HCT116 (cell line): ENCODE measurements around the gene TULP3.

Source experiments
- CEBPB ChIP-seq: IDR thresholded peaks from 2 replicates; pipeline ENCODE4 v1.6.1; 2012; ENCODE audit warnings: low read depth
- POLR2A ChIP-seq: IDR thresholded peaks from 2 replicates; pipeline ENCODE4 v1.7.0; 2011; ENCODE audit warnings: borderline replicate concordance; ENCODE audit not compliant: insufficient read depth, insufficient read length; ENCODE audit errors: extremely low read depth
- RAD21 ChIP-seq: IDR thresholded peaks from 2 replicates; pipeline ENCODE4 v1.6.1; 2012; ENCODE audit warnings: low read depth, mild to moderate bottlenecking
- SIN3A ChIP-seq: IDR thresholded peaks from 2 replicates; pipeline ENCODE4 v1.6.1; 2012; ENCODE audit warnings: low read depth
- YY1 ChIP-seq: IDR thresholded peaks from 2 replicates; pipeline ENCODE4 v1.6.1; 2011; ENCODE audit warnings: low read length, low read depth, moderate library complexity, mild to moderate bottlenecking; ENCODE audit not compliant: insufficient replicate concordance; ENCODE audit errors: extremely low read depth
- ZNF274 ChIP-seq: fragments of 200-500 bp; sonication (Bioruptor generic); IDR thresholded peaks from 2 replicates; pipeline ENCODE4 v1.6.1; 2014; ENCODE audit warnings: mild to moderate bottlenecking, low read depth, low read length, inconsistent platforms
- TF ChIP-seq, protein P1 (sequence below), 3 experiments: fragments of 200-600 bp in 1 of 3; sonication (generic) in 1 of 3; IDR thresholded peaks in 2 of 3; conservative IDR thresholded peaks in 1 of 3; 2 replicates each; pipeline ENCODE4 v1.5.1; 2012 to 2017; ENCODE audit warnings: low read depth in 2 of 3, low read length in 2 of 3, antibody characterized with exemption in 1 of 3, borderline replicate concordance in 1 of 3, control low read depth in 1 of 3, mild to moderate bottlenecking in 1 of 3, mixed read lengths in 1 of 3, mixed run types in 1 of 3, moderate library complexity in 1 of 3; ENCODE audit not compliant: insufficient read depth in 1 of 3
- TF ChIP-seq, protein P2 (sequence below): IDR thresholded peaks from 2 replicates; pipeline ENCODE4 v1.6.1; 2012
- TF ChIP-seq, protein P3 (sequence below): IDR thresholded peaks from 2 replicates; pipeline ENCODE4 v1.6.1; 2011; ENCODE audit warnings: mild to moderate bottlenecking, low read length, moderate library complexity; ENCODE audit not compliant: insufficient replicate concordance; ENCODE audit errors: extremely low read depth

DNA sequence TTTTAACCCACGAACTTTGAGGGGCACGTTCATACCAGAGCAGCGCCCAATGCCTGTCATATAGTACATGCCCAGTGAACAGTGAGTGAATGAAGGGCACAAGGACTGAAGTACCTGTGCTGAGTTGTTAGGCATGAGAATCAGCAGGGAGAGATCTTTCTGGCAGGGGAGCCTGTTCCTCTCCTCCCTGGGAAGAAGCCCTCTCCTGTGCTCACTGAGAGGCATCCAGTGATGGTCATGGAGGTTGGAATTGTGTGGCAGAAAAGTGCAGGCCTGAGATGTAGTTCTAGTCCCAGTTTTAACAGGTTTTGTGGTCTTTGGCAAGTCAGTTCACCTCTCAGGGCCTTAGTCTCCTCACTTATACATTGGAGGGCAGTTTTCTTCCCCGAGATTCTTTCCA, 89.1 kb downstream of the TULP3 start:
- TF ChIP-seq, protein P1, sequence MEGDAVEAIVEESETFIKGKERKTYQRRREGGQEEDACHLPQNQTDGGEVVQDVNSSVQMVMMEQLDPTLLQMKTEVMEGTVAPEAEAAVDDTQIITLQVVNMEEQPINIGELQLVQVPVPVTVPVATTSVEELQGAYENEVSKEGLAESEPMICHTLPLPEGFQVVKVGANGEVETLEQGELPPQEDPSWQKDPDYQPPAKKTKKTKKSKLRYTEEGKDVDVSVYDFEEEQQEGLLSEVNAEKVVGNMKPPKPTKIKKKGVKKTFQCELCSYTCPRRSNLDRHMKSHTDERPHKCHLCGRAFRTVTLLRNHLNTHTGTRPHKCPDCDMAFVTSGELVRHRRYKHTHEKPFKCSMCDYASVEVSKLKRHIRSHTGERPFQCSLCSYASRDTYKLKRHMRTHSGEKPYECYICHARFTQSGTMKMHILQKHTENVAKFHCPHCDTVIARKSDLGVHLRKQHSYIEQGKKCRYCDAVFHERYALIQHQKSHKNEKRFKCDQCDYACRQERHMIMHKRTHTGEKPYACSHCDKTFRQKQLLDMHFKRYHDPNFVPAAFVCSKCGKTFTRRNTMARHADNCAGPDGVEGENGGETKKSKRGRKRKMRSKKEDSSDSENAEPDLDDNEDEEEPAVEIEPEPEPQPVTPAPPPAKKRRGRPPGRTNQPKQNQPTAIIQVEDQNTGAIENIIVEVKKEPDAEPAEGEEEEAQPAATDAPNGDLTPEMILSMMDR (IDR thresholded peaks at IDR 0.05 in 2 of 3, conservative IDR thresholded peaks at IDR 0.05 in 1 of 3; ENCODE audit: borderline replicate concordance in 1 of 3, insufficient read depth in 1 of 3, low read depth in 2 of 3, low read length in 2 of 3), result no peak
- TF ChIP-seq, protein P2, sequence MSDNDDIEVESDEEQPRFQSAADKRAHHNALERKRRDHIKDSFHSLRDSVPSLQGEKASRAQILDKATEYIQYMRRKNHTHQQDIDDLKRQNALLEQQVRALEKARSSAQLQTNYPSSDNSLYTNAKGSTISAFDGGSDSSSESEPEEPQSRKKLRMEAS, result no peak
- TF ChIP-seq, protein P3, sequence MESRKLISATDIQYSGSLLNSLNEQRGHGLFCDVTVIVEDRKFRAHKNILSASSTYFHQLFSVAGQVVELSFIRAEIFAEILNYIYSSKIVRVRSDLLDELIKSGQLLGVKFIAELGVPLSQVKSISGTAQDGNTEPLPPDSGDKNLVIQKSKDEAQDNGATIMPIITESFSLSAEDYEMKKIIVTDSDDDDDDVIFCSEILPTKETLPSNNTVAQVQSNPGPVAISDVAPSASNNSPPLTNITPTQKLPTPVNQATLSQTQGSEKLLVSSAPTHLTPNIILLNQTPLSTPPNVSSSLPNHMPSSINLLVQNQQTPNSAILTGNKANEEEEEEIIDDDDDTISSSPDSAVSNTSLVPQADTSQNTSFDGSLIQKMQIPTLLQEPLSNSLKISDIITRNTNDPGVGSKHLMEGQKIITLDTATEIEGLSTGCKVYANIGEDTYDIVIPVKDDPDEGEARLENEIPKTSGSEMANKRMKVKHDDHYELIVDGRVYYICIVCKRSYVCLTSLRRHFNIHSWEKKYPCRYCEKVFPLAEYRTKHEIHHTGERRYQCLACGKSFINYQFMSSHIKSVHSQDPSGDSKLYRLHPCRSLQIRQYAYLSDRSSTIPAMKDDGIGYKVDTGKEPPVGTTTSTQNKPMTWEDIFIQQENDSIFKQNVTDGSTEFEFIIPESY, result no peak
- TF ChIP-seq SIN3A (no peak), POLR2A (no peak), ZNF274 (no peak), CEBPB (no peak), RAD21 (no peak), YY1 (no peak)
